K562 (cell line): ENCODE results near the gene CCL19. TPM values are rescaled to one million over a fixed set of nuclear protein-coding genes. Genes with fewer than 3 reads are reported as not detected.

Experiments used
- GMEB1 ChIP-seq: fragments of 250-450 bp; sonication (Bioruptor Pico); IDR thresholded peaks from 2 replicates; pipeline ENCODE4 v1.4.0; 2020; ENCODE audit warnings: mild to moderate bottlenecking
- ILF3 ChIP-seq: fragments of 450-650 bp; IDR thresholded peaks from 2 replicates; pipeline ENCODE4 v1.6.1; 2018; ENCODE audit warnings: antibody characterized with exemption, mild to moderate bottlenecking, moderate library complexity, borderline replicate concordance
- JUND ChIP-seq, 2 experiments: IDR thresholded peaks; 2 replicates in 1 of 2; 3 replicates in 1 of 2; pipeline ENCODE4 v1.6.1; 2011; ENCODE audit warnings: borderline replicate concordance in 2 of 2, low read depth in 2 of 2, low read length in 2 of 2, improper control_type of control experiment in 1 of 2, missing biosample characterization in 1 of 2, missing genetic modification characterization in 1 of 2, missing genetic modification reagents in 1 of 2
- PHF20 ChIP-seq: fragments of 450-650 bp; IDR thresholded peaks from 2 replicates; pipeline ENCODE4 v1.6.1; 2018; ENCODE audit not compliant: partially characterized antibody
- UBTF ChIP-seq, 2 experiments: IDR thresholded peaks; 2 replicates each; pipeline ENCODE4 v1.6.1; 2012; ENCODE audit warnings: improper control_type of control experiment in 2 of 2, low read depth in 2 of 2, low read length in 2 of 2, borderline replicate concordance in 1 of 2
- ZNF407 ChIP-seq: fragments of 450-650 bp; IDR thresholded peaks from 2 replicates; pipeline ENCODE4 v1.6.1; 2016; ENCODE audit warnings: low read depth
- ZNF609 ChIP-seq: sonication (generic); formaldehyde crosslinking; IDR thresholded peaks from 2 replicates; pipeline ENCODE4 v1.8.1; 2023; ENCODE audit warnings: missing genetic modification reagents, mild to moderate bottlenecking, borderline replicate concordance
- polyA plus RNA-seq, 8 experiments: library from polyadenylated mRNA; depleted of rRNA in 4 of 8; stranded (reverse) in 5 of 8; unstranded in 3 of 8; fragments of >200 nt; fragmentation: Nextera tagmentation in 2 of 8; fragmentation: Illumina TruSeq in 1 of 8; extraction: Ambion mirVana in 2 of 8; extraction: Trizol in 1 of 8; gene quantifications; 2 replicates each; pipeline versions ENCODE4 v1.2.1 to v1.2.3, GENCODE V29; 2011 to 2014; ENCODE audit warnings: inconsistent platforms in 1 of 8, missing spikeins in 1 of 8
- total RNA-seq, 7 experiments: library from RNA; depleted of rRNA in 6 of 7; stranded (reverse); fragments of >200 nt in 6 of 7; fragmentation: Illumina TruSeq in 2 of 7; extraction: Trizol in 2 of 7; gene quantifications; 2 replicates each; pipeline versions ENCODE4 v1.2.1 to v1.2.3, GENCODE V29; 2011 to 2021; ENCODE audit warnings: low replicate concordance in 1 of 7

Gene CCL19
- total and polyA plus RNA-seq, 9 of the 15 experiments (the other 6 are each of a cell fraction or from before 2014, with no cell fraction given) = not detected

GRCh38 chr9:34665381-34666250 lies 25.5 kb downstream of the CCL19 start (continued):
- no peak for TF ChIP-seq ZNF609 (CRISPR knock-in tag)
- no peak for TF ChIP-seq UBTF (IDR thresholded peaks at IDR 0.05; ENCODE audit: borderline replicate concordance in 1 of 2, low read depth in 2 of 2, low read length in 2 of 2)
- no peak for TF ChIP-seq ZNF407
- TF ChIP-seq JUND (IDR thresholded peaks at IDR 0.05; ENCODE audit: borderline replicate concordance, low read depth, low read length) = peak; percentile 77
- peak; percentile 31; the same call in 1 of the 3 replicates for TF ChIP-seq JUND (tag; IDR thresholded peaks at IDR 0.05; ENCODE audit: borderline replicate concordance, low read depth, low read length)
- peak; percentile 33 for TF ChIP-seq PHF20
- no peak for TF ChIP-seq GMEB1 (CRISPR knock-in tag)
- no peak for TF ChIP-seq ILF3
